B cell (primary cell): ENCODE measurements around the gene PIAS3. TPM values are rescaled to one million over a fixed set of nuclear protein-coding genes. Genes with fewer than 3 reads are reported as not detected.

Experiments used
- ATAC-seq: fragments of 200-7000 bp; cut with Tn5 transposase; one replicate; pipeline ENCODE4 v1.10.0; 2021; ENCODE audit warnings: low read depth, mild to moderate bottlenecking, moderate number of reproducible peaks, moderate library complexity
- CTCF ChIA-PET: fragments of 350-600 bp; sonication (Branson Sonifier 250); formaldehyde crosslinking; loops from one replicate; lab custom pipeline; 2021; ENCODE audit warnings: antibody characterized with exemption, inconsistent platforms; lab: Charles Lee
- POLR2A ChIA-PET: fragments of 350-600 bp; sonication (Branson Sonifier 250); formaldehyde crosslinking; loops from one replicate; lab custom pipeline; 2021; ENCODE audit warnings: antibody characterized with exemption; lab: Charles Lee
- DNase-seq: peaks from one replicate; pipeline ENCODE4 v3.0.0; 2013
- H2AFZ ChIP-seq: 2 replicates; pipeline ENCODE4 v1.6.1; 2012; ENCODE audit warnings: mild to moderate bottlenecking, low read depth, low read length; ENCODE audit not compliant: insufficient read depth, poor library complexity, severe bottlenecking
- H3K27ac ChIP-seq, 2 donors: 1 replicate in 1 of 2; 2 replicates in 1 of 2; pipeline ENCODE4 v1.5.1; 2012 to 2013; ENCODE audit warnings: low read length in 2 of 2, mild to moderate bottlenecking in 2 of 2, moderate library complexity in 1 of 2
- H3K27me3 ChIP-seq, 4 experiments: fragments of 200-600 bp in 1 of 4; sonication (generic) in 1 of 4; replicated peaks in 1 of 4; 1 replicate in 2 of 4; 2 replicates in 2 of 4; pipeline versions ENCODE4 v1.6.1 to v1.7.0; 2013 to 2016; ENCODE audit warnings: low read length in 3 of 4, mild to moderate bottlenecking in 2 of 4, mixed read lengths in 1 of 4, moderate library complexity in 1 of 4; ENCODE audit not compliant: insufficient read depth in 4 of 4, control insufficient read depth in 3 of 4; ENCODE audit errors: control extremely low read depth in 1 of 4
- H3K36me3 ChIP-seq, 2 experiments: replicated peaks in 1 of 2; 1 replicate in 1 of 2; 2 replicates in 1 of 2; pipeline versions ENCODE4 v1.6.1 to v1.7.1; 2013; ENCODE audit warnings: low read length in 1 of 2; ENCODE audit not compliant: insufficient read depth in 2 of 2, control insufficient read depth in 1 of 2; ENCODE audit errors: control extremely low read depth in 1 of 2, extremely low read depth in 1 of 2
- H3K4me1 ChIP-seq, 2 donors: fragments of 200-600 bp in 1 of 2; sonication (generic) in 1 of 2; 1 replicate in 1 of 2; 2 replicates in 1 of 2; pipeline versions ENCODE4 v1.5.1 to v1.6.1; 2013 to 2017; ENCODE audit warnings: low read length in 2 of 2; ENCODE audit not compliant: control insufficient read depth in 2 of 2, insufficient read depth in 2 of 2
- H3K4me2 ChIP-seq: replicated peaks from 2 replicates; pipeline ENCODE3; 2012; ENCODE audit warnings: mild to moderate bottlenecking, low read depth, low read length; ENCODE audit not compliant: poor library complexity, severe bottlenecking
- H3K4me3 ChIP-seq, 5 experiments: fragments of 200-600 bp in 1 of 5; sonication (generic) in 1 of 5; 1 replicate in 3 of 5; 2 replicates in 2 of 5; pipeline versions ENCODE4 v1.5.1 to v1.7.0; 2011 to 2016; ENCODE audit warnings: low read length in 4 of 5, mild to moderate bottlenecking in 4 of 5, low read depth in 2 of 5, control low read depth in 1 of 5, moderate library complexity in 1 of 5; ENCODE audit not compliant: insufficient read depth in 1 of 5; ENCODE audit errors: control extremely low read depth in 1 of 5, extremely low read depth in 1 of 5
- H3K79me2 ChIP-seq: fragments of 200-600 bp; sonication (generic); one replicate; pipeline ENCODE4 v1.6.0; 2016; ENCODE audit warnings: low read length; ENCODE audit not compliant: control insufficient read depth, insufficient read depth
- H3K9ac ChIP-seq: fragments of 200-600 bp; sonication (generic); 2 replicates; pipeline ENCODE4 v1.6.1; 2017; ENCODE audit warnings: mild to moderate bottlenecking, low read length, moderate library complexity
- H3K9me3 ChIP-seq, 3 donors: one replicate each; pipeline versions ENCODE4 v1.6.1 to v1.7.1; 2013; ENCODE audit warnings: low read length in 2 of 3; ENCODE audit not compliant: control insufficient read depth in 2 of 3, insufficient read depth in 1 of 3; ENCODE audit errors: control extremely low read depth in 1 of 3
- H4K20me1 ChIP-seq: 2 replicates; pipeline ENCODE4 v1.6.0; 2012; ENCODE audit warnings: mild to moderate bottlenecking, low read length; ENCODE audit not compliant: insufficient read depth, control insufficient read depth, poor library complexity, severe bottlenecking
- H3K27ac Mint-ChIP-seq: one replicate; pipeline ENCODE4 v1.8.0; 2021; ENCODE audit warnings: mixed read lengths
- H3K27me3 Mint-ChIP-seq: one replicate; pipeline ENCODE4 v1.8.0; 2021; ENCODE audit warnings: mixed read lengths
- H3K4me1 Mint-ChIP-seq: one replicate; pipeline ENCODE4 v1.8.0; 2021; ENCODE audit warnings: mixed read lengths
- H3K4me3 Mint-ChIP-seq: one replicate; pipeline ENCODE4 v1.8.0; 2021; ENCODE audit warnings: mixed read lengths
- H3K9me3 Mint-ChIP-seq: one replicate; pipeline ENCODE4 v1.8.0; 2022; ENCODE audit warnings: mixed read lengths; ENCODE audit not compliant: insufficient read depth
- CTCF ChIP-seq: fragments of 200-600 bp; IDR thresholded peaks from one replicate; pipeline ENCODE4 v1.8.0; 2022; ENCODE audit warnings: antibody characterized with exemption, mild to moderate bottlenecking
- EZH2 ChIP-seq: IDR thresholded peaks from 2 replicates; pipeline ENCODE4 v1.6.1; 2012; ENCODE audit warnings: borderline replicate concordance, low read depth, mild to moderate bottlenecking, moderate library complexity, low read length; ENCODE audit not compliant: insufficient read depth, poor library complexity, severe bottlenecking
- WGBS: methylation state at CpG from one replicate; pipeline ENCODE4 v1.1.5; 2013; ENCODE audit warnings: missing lambda C conversion rate; ENCODE audit not compliant: insufficient coverage; 5-methylcytosine and 5-hydroxymethylcytosine counted together
- intact Hi-C: fragments of 100-400 bp; cut with micrococcal nuclease; formaldehyde crosslinking; loops from one replicate; pipeline ENCODE4 v1.10.0; 2022
- polyA plus RNA-seq: library from polyadenylated mRNA; depleted of rRNA; stranded (reverse); fragments of >200 nt; gene quantifications from 2 replicates; pipeline ENCODE4 v1.2.3, GENCODE V29; 2012
- total RNA-seq, 2 donors: library from RNA; stranded (reverse); fragments of 120-200 nt in 1 of 2; gene quantifications; 1 replicate in 1 of 2; 2 replicates in 1 of 2; pipeline versions ENCODE4 v1.2.3 to v1.2.4, GENCODE V29; 2013 to 2022

Gene PIAS3
- total and polyA plus RNA-seq, 2 donors (not counting 1 experiment from before 2014, with no cell fraction given), result 23.2 to 45.0 TPM

- intact Hi-C loops, result loop anchor here (1.0 to 5.0 kb wide), 7 partner anchors 14 to 168 kb away; partner anchors contain the start of genes ANKRD35, ITGA10, PEX11B and PIAS3
- DNase-seq (peak; percentile 91), ATAC-seq (peak; percentile 72)
- ChIA-PET CTCF (interaction anchor here (0.7 to 6.6 kb wide), 34 partner anchors 9 to 194 kb away, joined by 3 to 148 read pairs (median 6); partner anchors contain the start of genes ANKRD34A, ANKRD35, HJV and ITGA10), POLR2A (interaction anchor here (0.7 to 4.1 kb wide), 9 partner anchors 13 to 190 kb away, joined by 3 to 70 read pairs (median 6); partner anchors contain the start of genes ANKRD34A, ANKRD35, PIAS3 and POLR3C)
- no peak within 1 kb of the TSS for H3K27ac Mint-ChIP-seq
- Histone ChIP-seq H3K4me2 (peak within 1 kb of the TSS; percentile 96), H3K36me3 (peaks cover 16 to 52% of the 10 kb centered on the region in 2 experiments), H3K79me2 (no peaks in the 10 kb centered on the region), H3K27me3 (no peaks in the 10 kb centered on the region), H3K9me3 (no peaks in the 10 kb centered on the region), H2AFZ (peak within 1 kb of the TSS; percentile 95), H3K9ac (peak within 1 kb of the TSS; percentile 78), H4K20me1 (no peaks in the 10 kb centered on the region), H3K4me1 (peaks cover 18 to 24% of the 10 kb centered on the region in 2 donors), H3K27ac (peak within 1 kb of the TSS; percentile 73 to 76), H3K4me3 (peak within 1 kb of the TSS; percentile 57 to 85 (median 70))
- no peaks in the 10 kb centered on the region for H3K9me3 Mint-ChIP-seq
- under 1% methylated on average over 50 of the region's 50 CpGs for WGBS
- H3K4me3 Mint-ChIP-seq, result no peak within 1 kb of the TSS
- H3K4me1 Mint-ChIP-seq, result peaks cover 7% of the 10 kb centered on the region
- TF ChIP-seq EZH2 (no peak), CTCF (peak; percentile 90)
- H3K27me3 Mint-ChIP-seq, result no peaks in the 10 kb centered on the region
Observed at GRCh38 chr1:145845514-145846161, 13.2 kb downstream of the PIAS3 start, which contains the start of gene NUDT17. Gene NUDT17 (plus strand): TSS chr1:145845630. CDS start chr1:145845641, 11 bp downstream.

- Mint-ChIP-seq H3K4me1 (peaks cover 7% of the 10 kb centered on the region), H3K4me3 (no peak overlapping the region), H3K27ac (no peak overlapping the region), H3K9me3 (no peaks in the 10 kb centered on the region), H3K27me3 (no peaks in the 10 kb centered on the region)
- intact Hi-C loops, result loop anchor here (1.0 to 5.0 kb wide), 6 partner anchors 14 to 168 kb away; partner anchors contain the start of genes ANKRD35, PEX11B, PIAS3 and POLR3C
- Histone ChIP-seq H3K4me2 (peak overlapping the region; percentile 96), H3K4me1 (peaks cover 18 to 24% of the 10 kb centered on the region in 2 donors), H3K27me3 (no peaks in the 10 kb centered on the region), H3K9ac (peak overlapping the region; percentile 78), H3K36me3 (peaks cover 18 to 52% of the 10 kb centered on the region in 2 experiments), H2AFZ (peak overlapping the region; percentile 95), H4K20me1 (no peaks in the 10 kb centered on the region), H3K27ac (peak overlapping the region; percentile 73 to 76), H3K79me2 (no peaks in the 10 kb centered on the region), H3K9me3 (no peaks in the 10 kb centered on the region), H3K4me3 (peak overlapping the region; percentile 57 to 85 (median 70))
- POLR2A ChIA-PET, result interaction anchor here (0.7 to 4.1 kb wide), 9 partner anchors 13 to 190 kb away, joined by 3 to 70 read pairs (median 6); partner anchors contain the start of genes ANKRD34A, ANKRD35, PIAS3 and POLR3C
- WGBS, result 2% methylated on average over 4 of the region's 4 CpGs
- CTCF ChIA-PET, result interaction anchor here (0.7 to 6.6 kb wide), 33 partner anchors 10 to 193 kb away, joined by 3 to 148 read pairs (median 7); partner anchors contain the start of genes ANKRD34A, ANKRD35, HJV and ITGA10
- DNase-seq (peak; percentile 90), ATAC-seq (peak; percentile 83)
- no peak for TF ChIP-seq EZH2
- TF ChIP-seq CTCF, result no peak
Observed at GRCh38 chr1:145845144-145845513, 13.8 kb downstream of the PIAS3 start.
